ENCODE measurements around the gene C6orf141.
"Not testable (repeated sequence)": the region's sequence is repeated elsewhere in the genome, so short reads cannot be mapped to it uniquely, and the experiment has no call there.

Gene C6orf141

GRCh38 chr6:49582529-49582928 is 32.1 kb downstream of the C6orf141 start:
- DNase-seq = no peak

DNA sequence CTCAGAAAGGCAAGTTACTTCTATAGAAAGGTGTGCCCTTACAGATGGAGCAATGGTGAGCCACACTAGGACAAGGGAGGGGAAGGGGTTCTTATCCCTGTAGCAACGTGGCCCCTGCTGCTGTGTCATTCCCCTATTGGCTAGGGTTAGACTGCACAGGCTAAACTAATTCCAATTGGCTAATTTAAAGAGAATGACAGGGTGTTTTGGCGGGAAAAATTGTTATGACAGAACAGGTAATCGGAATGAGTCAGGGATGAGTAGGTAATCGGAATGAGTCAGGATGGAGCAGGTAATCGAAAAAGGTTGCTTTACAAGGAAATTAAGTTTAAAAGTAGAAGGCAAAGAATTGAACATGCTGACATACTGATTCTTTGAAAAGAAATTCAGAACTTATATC is 36.8 kb downstream of the C6orf141 start:
- DNase-seq = not testable (repeated sequence)

Data from NCI-H510A treated with DMSO at 0.1 percent for 48 hours (cell line).